Lower leg skin (tissue), 4 donors: Measurements from ENCODE around the gene DAND5. TPM values are rescaled to one million over a fixed set of nuclear protein-coding genes. Genes with fewer than 3 reads are reported as not detected.

ENCODE experiments used
- DNase-seq, 2 donors: peaks; one replicate each; pipeline ENCODE4 v3.0.0-alpha.2; 2019; ENCODE audit warnings: low spot score in 2 of 2
- H3K4me3 ChIP-seq: fragments of 200-600 bp; sonication (generic); 2 replicates; pipeline ENCODE4 v1.5.1; 2017; ENCODE audit warnings: mild to moderate bottlenecking, low read depth; ENCODE audit not compliant: poor library complexity, severe bottlenecking
- POLR2A ChIP-seq, 2 donors: fragments of 450-650 bp; IDR thresholded peaks; one replicate each; pipeline ENCODE4 v1.6.1; 2016 to 2017; ENCODE audit warnings: antibody characterized with exemption in 2 of 2, mild to moderate bottlenecking in 1 of 2, moderate library complexity in 1 of 2
- WGBS, 2 donors: methylation state at CpG; one replicate each; pipeline ENCODE4 v1.1.5; 2018; 5-methylcytosine and 5-hydroxymethylcytosine counted together
- intact Hi-C: fragments of 100-400 bp; cut with DNase I; formaldehyde crosslinking; loops from one replicate; pipeline ENCODE4 v1.15.0; 2023; ENCODE audit warnings: low total_unique reads
- total RNA-seq, 4 donors: library from RNA; depleted of rRNA; stranded (reverse); fragments of >200 nt; gene quantifications; one replicate each; pipeline ENCODE4 v1.1.0, GENCODE V29; 2016
- TF ChIP-seq, protein P1 (sequence below), 3 donors: fragments of 450-650 bp; IDR thresholded peaks; one replicate each; pipeline ENCODE4 v1.5.1; 2016; ENCODE audit warnings: antibody characterized with exemption in 3 of 3, mild to moderate bottlenecking in 3 of 3, moderate library complexity in 2 of 3

DAND5 gene
- total RNA-seq, 4 donors from 2014 or later = 0.32 TPM; not detected in 3

DNA sequence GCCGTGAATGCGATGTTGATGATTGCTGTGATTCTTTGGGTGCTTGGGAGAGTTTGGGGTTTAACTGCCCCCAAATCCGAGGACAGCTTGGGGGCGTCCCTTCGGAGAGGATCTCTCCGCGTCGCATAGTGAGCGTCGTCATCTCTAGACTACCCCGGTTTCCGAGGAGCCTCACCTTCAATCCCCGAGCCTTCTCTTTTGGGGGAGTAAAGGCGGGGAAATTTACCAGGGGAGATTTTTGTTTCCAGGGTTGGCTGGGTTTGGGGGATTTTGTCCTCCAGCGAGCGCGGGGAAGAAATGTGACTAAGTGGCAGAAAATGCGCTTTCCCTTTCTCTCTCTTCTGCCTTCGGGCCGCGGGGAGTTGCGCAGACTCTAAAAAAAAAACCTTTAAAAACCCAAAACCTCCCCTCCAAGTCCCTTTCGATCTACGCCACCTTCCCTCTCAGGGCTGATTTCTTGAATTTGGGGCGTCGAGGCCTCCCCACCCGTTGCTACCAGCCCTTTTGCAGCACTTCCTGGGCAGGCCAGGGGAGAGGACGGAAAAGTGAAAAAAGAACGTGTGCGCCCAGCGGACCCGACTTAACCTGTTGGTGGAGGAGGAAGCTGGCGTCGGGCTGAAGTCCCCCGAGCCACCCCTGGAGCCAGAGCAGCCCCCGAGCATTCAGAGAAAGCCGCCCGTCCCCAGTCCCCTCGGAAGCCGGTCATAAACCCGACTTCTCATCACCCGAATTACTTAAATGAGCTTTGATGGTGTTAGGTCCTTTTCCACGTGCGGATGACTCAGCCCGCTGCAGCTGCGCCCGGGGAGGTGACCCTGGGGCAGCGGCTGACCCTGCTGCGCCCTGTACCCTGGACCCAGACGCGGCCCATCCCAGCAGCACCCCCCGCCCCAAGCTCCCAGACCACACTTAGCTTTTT lies 43.6 kb downstream of the DAND5 start:
- DNase-seq = peak; percentile 74 to 95
- whole genome bisulfite sequencing, 2 donors = 3% methylated on average over 50 to 52 of the region's 52 CpGs
- no peak for TF ChIP-seq POLR2A (IDR thresholded peaks at IDR 0.05)
- TF ChIP-seq, protein P1, sequence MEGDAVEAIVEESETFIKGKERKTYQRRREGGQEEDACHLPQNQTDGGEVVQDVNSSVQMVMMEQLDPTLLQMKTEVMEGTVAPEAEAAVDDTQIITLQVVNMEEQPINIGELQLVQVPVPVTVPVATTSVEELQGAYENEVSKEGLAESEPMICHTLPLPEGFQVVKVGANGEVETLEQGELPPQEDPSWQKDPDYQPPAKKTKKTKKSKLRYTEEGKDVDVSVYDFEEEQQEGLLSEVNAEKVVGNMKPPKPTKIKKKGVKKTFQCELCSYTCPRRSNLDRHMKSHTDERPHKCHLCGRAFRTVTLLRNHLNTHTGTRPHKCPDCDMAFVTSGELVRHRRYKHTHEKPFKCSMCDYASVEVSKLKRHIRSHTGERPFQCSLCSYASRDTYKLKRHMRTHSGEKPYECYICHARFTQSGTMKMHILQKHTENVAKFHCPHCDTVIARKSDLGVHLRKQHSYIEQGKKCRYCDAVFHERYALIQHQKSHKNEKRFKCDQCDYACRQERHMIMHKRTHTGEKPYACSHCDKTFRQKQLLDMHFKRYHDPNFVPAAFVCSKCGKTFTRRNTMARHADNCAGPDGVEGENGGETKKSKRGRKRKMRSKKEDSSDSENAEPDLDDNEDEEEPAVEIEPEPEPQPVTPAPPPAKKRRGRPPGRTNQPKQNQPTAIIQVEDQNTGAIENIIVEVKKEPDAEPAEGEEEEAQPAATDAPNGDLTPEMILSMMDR (IDR thresholded peaks at IDR 0.05) = no peak
- intact Hi-C loops = no loop called here
- H3K4me3 ChIP-seq = peak overlapping the region; percentile 7

DNA sequence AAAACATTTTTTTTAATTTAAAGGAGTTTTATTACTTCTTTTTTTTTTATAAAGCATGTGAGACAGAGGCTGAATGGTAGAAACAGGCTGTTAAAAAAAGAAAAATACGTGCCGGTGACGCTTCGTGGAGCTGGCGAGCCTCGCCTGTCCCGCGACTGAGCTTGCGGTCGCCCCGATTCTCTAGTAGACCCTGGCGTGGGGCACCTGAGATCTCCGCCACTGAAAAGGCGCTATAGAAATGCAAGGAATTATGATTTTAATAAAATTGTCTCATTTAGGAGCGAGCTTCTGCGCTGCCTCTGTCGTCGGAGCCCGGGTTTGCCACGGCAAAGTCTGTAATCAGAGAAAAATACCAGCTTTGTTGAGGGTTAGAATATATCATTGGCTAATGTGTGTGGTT lies 44.3 kb downstream of the DAND5 start:
- H3K4me3 ChIP-seq = no peak overlapping the region
- intact Hi-C loops = no loop called here
- 13 to 15% methylated on average over 20 of the region's 20 CpGs for WGBS, 2 donors
- no peak for DNase-seq
- no peak for TF ChIP-seq POLR2A (IDR thresholded peaks at IDR 0.05)
- TF ChIP-seq, protein P1 (IDR thresholded peaks at IDR 0.05) = no peak

DNA sequence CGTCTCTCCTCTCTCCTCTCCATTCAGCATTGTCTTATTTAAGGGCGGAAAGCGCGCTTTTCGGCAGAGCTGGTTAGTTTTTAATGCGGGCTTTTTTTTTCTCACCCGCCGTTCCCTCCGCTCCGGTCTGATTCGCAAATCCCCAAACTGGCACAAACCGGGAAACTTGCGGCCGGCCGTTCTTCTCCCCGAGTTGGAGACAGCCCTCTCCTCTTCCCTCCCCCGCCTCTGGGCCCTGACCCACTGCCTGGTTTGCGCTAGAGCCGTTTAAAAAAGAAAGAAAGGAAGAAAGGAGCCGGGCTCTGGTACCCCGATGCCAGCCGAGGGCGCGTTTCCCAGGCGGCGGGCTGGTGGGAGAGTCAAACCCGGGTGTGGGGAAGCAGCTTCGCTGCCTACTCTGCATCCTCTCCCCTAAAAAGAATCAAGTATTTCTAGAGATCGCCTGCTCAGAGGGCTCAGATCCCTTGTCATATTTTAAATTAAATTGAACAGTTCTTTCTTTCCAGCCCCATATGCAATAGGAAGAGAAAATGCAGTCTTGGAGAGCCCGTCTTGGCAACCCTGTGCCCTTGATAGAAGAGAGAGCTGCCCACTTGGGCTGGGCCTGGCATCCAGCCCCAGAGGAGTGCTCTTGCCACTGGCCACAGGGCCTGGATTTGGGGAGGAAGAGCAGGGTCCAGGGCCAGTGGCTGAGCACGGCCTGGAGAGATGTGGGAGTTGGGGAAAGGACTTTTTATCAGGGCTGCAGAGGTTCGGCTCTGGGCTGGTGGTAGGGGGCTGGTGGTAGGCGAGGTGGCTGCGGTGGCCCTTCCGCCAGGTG lies 44.9 kb downstream of the DAND5 start:
- 10 to 15% methylated on average over 35 of the region's 35 CpGs for WGBS, 2 donors
- intact Hi-C loops = no loop called here
- no peak for DNase-seq
- TF ChIP-seq, protein P1 (IDR thresholded peaks at IDR 0.05) = no peak
- no peak for TF ChIP-seq POLR2A (IDR thresholded peaks at IDR 0.05)
- H3K4me3 ChIP-seq = no peak overlapping the region

- intact Hi-C loops = no loop called here
- DNase-seq = no peak
- no peak overlapping the region for H3K4me3 ChIP-seq
- TF ChIP-seq, protein P1 (IDR thresholded peaks at IDR 0.05) = no peak
- no peak for TF ChIP-seq POLR2A (IDR thresholded peaks at IDR 0.05)
- 32 to 33% methylated on average over 4 of the region's 4 CpGs for WGBS, 2 donors
Measured at GRCh38 chr19:13014921-13015280, 45.5 kb downstream of the DAND5 start.

DNA sequence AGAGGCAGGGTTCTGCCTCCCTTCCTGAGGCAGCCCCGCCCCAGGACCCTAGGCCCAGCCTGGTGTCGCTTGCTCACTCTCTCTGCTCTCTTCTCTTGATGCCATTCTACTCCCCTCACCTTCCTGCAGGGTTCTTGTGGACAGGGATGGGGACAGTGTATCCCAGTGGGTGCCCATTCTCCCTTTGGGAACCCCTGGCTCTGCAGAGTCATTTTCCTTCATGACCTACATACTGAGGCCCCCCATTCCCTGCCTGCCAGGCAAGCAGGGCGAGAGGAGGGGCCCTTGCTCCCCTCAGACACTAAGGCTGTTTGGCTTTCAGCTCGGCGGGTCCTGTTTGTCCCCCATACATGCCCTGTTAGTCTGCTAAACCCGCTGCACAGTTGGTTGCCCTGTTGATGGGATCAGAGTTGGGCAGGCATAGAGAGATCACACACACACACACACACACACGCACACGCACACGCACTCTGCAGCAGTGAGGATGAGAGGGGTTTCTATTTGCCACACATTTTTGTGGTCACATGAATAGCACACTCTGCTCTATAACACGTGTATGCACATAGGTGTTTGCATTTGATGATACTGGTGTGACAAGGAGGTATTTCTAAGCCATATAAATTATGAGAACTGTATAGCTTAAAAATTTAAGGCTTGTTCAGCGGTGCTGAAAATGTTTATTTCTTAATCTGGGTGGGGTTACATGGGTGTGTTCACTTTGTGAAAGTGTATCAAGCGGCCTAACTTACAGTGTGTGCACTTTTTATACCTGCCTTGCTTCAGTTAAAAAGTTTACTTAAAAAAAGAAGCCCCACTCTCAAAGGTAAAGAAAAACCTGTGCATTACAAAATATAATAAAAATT lies 46.2 kb downstream of the DAND5 start:
- WGBS, 2 donors = 30 to 33% methylated on average over 12 of the region's 12 CpGs
- intact Hi-C loops = no loop called here
- H3K4me3 ChIP-seq = no peak overlapping the region
- no peak for DNase-seq
- TF ChIP-seq, protein P1 (IDR thresholded peaks at IDR 0.05) = no peak
